Activated CD4-positive, alpha-beta T cell treated with anti-CD3 and anti-CD28 coated beads, Interleukin-10, Interleukin-2, amounts not matched to agents 100 ng/mL and 50 ng/mL, durations not matched to agents 16 hours and 8 hours (primary cell): ENCODE data around the gene SRRM2.

Experiments
- DNase-seq: peaks from one replicate; pipeline ENCODE4 v3.0.0-alpha.2; 2020

SRRM2 gene

DNA sequence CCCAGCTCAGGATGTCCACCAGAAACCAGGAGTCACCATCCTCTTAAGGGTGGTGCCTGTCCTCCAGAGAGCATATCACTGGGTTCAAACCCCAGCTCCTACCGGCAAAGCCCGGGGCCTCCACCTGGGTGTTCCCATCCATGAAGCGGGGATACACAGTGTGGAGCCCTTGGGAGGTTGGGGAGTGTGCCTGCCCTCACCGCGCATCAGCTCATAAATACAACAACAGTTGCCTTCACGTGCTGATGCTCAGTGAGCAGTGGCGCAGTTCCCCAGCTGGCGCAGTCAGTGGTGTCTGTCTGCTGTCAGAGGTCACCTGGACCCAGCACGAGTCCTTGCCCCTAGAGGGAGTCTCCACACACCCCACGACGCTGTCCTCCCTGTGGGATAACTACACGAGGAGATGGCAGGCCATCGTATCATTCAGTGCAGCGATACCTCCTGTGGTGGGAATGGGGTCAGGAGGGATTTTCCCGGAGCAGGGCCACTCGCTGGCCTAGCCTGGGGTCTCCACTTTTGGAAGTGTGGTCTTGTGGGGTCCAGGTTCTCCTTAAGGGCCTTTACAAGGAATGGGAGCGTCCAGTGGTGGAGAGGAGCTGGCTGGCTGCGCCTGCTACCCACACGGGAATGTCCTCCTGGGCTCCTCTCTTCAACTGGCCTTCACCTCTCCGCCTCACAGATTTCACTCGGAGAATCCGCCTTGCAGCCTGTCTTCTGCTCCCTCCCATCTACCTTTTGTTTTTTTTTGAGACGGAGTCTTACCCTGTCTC, 26.9 kb downstream of the SRRM2 start:
- DNase-seq = no peak

DNA sequence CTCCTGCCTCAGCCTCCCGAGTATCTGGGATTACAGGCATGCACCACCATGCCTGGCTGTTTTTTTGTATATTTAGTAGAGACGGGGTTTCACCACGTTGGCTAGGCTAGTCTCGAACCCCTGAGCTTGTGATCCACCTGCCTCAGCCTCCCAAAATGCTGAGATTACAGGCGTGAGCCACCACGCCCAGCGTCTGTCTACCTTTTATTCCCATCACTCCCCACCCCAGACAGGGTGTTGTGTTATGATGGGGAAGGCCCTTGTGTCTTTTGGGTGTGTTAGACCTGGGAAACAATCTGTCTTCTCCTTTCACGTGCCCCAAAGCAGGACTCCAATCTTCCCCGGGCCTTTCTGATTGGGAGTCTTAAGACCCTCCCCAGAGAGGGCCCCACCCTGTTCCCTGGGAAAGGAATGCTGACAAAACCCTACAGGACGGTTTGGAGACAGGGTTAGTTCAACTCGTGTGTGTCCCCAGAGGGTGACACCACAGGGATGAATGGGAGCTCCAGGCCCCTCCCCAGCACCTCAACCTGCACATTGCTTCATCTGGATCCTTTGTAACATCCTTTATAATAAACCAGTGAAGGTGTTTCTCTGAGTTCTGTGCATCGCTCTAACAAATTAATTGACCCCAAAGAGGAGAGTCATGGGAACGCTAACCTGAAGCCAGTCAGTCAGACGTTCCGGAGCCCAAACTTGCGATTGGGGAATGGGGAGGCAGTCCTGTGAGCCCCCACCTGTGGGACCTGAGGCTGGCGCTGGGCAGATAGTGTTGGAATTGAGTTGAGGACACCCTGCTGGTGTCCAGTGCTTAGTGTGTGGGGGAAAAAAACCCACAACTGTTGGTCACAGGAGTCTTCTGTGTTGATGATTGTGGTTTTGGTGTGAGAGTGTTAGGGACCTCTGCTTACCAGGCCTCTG, 27.8 kb downstream of the SRRM2 start:
- no peak for DNase-seq

DNA sequence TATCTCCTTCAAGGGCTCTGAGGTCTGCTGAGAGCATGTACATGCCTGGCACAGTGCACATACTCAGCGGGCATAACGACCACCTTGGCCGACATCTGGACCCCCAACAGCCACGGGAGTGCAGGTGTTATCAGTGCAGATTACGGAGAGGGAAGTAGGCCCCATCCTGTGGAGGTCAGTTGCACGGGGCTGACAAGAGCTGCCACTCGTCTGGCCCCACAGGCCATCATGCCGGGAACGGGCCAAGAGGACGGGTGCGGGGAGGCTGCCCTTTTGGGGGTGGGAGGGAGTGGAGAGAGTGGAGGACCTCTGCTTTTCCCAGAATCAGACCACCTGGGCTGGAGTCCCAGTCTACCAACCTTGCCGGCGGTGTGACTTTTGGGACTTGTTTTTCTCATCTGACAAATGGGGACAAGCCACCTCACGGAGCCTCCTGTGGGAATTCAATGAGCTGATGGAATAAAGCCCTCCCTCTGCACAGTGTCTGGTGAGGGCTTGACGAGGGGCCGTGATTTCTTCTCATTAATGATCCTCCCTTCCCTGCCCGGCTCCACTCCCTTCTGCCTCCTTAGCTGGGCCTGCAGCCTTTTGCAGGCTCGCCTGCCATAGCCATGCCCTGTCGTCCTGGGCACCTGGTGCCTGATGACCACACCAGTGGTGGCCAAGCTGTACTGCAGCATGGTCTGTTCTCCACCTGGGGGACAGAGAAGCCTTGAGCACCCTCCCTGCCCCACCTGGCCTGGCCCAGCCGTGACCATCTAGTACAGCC, 30.3 kb downstream of the SRRM2 start:
- no peak for DNase-seq

DNA sequence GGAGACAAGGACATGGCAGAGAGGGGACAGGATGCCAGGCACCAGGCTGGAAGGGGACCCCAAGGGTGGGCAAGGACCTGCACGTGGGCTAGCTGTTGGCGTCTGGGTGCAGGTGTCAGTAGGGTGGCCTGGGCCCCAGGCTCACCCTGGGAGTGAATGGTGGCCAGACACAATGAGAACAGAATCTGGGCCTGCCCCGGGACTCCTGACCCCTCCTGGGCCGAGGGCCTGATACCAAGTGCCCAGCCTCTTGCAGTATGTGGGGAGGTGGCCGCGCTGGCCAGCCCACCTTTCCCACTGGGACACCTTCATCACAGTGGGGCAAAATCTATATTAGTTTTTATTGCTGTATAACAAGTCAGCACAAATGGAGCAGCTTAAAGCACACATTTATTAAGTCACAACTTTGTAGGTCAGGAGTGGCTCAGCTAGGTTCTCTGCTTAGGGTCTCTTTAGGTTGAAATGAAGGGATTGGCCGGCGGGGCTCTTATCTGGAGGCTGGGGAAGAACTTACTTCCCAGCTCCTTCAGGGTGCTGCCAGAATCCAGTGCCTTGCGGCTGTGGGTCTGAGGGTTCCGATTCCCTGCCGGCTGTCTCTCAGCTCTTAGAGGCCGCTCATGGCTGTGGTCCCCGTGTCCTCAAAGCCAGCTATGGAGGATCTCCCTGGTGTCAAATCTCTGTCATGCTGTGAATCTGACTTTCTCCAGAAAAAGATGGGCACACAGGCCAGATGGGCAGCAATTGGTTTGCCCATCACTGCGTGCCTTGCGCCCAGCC, 31.3 kb downstream of the SRRM2 start:
- DNase-seq = no peak

DNA sequence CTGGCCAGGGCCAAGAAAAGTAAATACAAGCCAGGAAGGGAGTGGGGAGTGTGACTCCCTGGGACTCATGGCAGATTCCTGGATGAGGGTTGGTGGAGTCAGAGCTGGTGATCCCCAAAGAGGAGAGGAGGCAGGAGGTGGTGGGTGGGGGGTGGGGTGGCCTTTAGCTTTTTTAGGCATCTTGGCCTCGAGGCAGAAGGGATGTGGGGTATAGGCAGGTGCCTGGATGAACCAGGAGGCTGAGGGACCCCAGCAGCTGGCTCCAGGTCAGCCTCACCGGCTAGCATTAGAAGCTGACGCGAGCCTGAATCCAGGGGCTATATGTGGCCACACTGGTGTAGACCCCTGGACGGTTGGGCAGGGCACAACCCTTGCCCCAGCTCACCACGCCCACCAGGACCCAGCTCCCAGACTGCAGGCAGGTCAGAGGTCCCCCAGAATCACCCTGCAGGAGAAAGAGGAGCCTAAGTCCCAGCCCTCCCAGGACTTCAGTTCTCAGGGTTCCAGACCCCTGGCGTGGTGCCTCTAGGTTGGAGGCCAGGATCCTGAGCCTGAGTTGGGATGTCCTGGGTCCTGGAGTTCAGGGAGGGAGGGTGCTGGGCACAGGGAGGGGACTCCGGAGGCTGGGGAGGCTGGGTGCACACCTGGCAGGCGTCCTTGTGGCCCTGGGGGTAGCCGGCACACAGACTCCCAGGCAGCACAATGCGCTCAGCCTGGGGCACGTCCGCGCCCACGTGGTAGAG, 32.1 kb downstream of the SRRM2 start:
- DNase-seq = no peak

DNA sequence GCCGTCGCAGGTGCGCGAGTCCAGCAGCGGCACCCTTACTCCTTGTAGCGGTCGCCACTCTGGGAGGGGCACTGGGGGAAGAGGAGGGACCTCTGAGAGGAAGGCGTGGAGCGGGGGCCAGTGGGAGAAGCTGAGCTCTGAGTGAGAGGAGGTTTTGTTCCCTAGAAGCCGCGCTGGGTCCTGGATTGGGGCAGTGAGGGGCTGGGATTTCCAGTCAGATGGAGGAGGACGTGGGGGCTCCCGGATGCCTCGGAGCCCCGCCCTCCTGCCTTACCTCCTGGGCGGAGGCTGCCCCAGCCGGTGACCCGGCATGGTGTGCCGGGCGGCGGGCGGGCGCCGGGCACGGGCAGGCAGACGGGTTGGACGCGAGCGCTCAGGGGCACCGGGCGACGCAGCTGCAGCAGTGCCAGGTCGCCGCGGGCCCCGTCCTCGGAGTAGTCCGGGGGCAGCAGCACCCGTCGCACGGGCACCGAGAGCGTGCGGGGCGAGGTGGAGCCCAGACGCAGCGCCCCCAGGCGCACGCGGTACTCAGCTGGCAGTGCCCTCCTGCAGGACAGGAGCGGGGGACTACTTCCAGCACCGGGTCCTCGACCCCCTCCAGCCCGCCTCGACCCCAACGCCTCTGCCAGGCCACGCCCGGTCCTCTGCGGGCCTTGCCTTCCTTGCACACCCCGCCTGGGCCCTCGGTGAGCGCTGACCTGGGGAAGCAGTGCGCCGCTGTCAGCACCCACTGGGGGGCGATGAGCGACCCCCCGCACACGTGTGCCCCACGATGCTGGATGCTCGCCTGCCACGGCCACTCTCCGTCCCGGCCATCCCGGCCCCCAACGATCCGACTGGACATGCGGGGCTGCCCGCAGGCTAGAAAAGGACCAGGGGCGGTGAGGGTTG, 32.9 kb downstream of the SRRM2 start:
- DNase-seq = peak; percentile 22

DNA sequence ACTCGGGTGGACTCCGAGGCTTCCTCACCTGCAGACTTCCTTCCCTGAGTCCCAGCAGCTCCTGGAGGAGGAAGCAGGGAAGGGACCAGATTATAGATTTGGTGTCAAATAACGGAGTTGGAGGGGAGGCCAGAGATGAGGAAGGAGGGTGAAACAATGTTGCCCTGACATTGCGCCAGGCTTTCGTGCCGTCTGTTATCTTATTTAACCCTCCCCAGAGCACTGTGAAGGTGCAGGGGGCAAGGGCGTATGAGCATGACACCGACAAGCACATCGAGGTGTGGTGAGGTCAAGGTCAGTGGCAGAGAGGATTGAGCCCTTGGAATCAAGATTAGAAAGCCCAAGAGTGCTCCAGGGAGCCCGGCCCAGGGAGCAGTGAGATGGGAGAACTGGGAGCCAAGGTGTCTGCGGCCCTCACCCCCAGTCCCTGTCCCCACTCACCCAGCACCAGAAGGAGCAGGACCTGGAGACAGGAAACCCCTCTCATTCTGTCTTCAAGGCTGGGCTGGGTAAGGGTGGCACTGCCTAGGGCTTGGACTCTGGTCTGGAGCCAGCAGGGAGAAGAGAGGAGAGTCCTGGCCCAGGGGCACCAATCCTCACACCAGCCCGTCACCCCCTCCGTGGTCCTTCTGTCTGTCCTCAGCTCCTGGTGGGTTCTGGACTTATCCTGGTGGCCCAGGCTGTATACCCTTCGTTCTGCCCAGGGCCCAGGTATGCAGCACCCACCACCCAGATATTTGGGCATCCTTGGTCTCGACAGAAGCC, 33.8 kb downstream of the SRRM2 start:
- no peak for DNase-seq

DNA sequence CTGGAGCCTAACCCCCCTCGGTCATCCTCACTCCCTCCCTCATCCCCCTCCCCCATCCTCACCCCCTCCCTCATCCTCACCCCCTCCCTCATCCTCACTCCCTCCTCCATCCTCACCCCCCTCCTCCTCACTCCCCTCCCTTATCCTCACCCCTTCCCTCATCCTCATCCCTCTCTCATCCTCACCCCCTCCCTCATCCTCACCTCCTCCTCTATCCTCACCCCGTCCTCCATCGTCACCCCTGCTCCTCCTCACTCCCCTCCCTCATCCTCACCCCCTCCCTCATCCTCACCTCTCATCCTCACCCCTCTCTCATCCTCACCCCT, 34.4 kb downstream of the SRRM2 start:
- DNase-seq = no peak

DNA sequence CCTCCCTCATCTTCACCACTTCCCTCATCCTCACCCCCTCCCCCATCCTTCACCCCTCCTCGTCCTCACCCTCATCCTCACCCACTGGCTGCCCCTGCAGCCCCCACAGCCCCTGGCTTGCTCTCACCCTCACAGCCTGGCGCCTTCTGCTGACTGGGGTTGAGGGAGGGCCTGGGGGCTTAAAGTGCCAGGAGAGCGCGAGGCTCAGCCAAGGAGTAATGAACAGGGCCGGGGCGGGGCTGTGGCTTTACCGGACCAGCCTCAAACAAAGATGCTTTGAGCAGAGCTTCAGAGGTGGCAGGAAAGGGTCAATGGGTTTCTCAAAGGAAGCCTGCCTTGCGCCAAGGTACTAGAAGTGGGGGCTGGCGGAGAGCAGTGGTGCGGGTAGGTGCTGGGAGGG, 35.0 kb downstream of the SRRM2 start, which contains the start of gene PRSS33:
Gene PRSS33 (minus strand): TSS at position 155 of the 400 bp plus-strand sequence. CDS start 1,013 bp downstream, outside the sequence.
- no peak for DNase-seq

DNA sequence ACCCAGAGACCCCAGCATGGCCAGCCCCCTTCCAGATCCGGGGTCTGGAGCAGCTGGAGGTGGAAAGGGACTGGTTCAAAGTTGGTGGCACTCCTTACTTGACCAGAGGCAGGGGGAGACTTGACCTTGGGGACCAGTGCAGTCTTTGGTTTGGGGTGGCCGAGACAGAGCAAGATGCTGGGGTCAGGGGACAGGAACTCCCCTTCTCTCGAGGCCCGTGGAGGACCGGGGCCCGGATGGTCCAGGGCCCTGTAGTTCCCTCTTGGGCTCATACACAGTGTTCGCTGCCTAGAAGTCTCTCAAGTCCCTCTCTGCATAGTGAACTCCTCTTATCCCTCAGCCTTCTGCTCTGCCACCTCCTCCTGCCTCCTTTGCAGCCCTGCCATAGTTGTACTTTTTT, 35.5 kb downstream of the SRRM2 start:
- DNase-seq = no peak

DNA sequence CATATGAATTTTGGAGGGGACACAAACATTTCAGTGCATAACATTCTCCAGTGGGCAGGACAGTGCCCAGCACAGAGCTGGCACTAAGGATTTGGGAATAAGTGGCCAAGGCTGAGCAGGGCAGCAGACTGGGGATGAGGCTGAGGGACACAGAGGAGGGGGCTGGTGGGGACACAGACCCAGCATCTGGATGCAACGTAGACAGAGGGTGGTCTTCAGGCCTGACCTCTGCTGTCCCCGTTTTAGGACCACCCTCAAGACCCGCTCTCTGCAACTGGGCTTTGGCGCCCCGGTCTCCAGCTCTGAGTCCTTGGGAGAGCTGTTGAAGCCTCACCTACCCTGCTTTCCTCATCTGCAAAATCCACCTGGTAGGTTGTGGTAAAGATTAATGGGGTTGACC, 38.2 kb downstream of the SRRM2 start:
- DNase-seq = no peak

DNA sequence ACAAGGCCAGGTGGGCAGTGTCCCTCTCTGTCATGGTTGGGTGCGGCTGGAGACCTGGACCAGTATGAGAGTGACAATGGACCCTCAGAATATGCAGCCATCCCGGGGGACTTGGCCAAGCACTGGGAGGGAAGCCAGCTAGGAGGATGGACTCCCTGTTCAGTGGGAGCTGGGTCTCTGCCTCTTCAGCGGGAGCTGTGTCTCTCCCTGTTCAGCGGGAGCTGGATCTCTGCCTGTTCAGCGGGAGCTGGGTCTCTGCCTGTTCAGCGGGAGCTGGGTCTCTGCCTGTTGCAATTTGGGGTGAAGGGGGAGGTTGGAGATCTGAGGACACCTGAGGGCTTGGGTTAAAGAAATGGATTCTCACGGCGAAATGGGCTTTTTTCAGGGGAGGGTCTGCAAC, 38.7 kb downstream of the SRRM2 start:
- DNase-seq = no peak

DNA sequence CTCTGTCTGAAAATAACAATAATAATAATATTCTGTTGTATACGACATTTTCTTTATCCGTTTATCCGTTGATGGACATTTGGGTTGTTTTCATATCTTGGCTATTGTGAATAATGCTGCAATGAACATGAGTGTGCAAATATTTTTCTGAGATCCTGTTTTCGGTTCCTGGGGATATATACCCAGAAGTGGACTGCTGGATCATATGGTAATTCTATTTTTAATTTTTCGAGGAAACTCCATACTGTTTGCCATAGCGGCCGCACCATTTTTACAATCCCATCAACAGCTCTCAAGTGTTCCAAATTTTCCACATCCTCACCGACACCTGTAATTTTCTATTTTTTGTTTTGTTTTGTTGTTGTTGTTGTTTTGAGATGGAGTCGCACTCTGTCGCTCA, 40.5 kb downstream of the SRRM2 start:
- DNase-seq = no peak

DNA sequence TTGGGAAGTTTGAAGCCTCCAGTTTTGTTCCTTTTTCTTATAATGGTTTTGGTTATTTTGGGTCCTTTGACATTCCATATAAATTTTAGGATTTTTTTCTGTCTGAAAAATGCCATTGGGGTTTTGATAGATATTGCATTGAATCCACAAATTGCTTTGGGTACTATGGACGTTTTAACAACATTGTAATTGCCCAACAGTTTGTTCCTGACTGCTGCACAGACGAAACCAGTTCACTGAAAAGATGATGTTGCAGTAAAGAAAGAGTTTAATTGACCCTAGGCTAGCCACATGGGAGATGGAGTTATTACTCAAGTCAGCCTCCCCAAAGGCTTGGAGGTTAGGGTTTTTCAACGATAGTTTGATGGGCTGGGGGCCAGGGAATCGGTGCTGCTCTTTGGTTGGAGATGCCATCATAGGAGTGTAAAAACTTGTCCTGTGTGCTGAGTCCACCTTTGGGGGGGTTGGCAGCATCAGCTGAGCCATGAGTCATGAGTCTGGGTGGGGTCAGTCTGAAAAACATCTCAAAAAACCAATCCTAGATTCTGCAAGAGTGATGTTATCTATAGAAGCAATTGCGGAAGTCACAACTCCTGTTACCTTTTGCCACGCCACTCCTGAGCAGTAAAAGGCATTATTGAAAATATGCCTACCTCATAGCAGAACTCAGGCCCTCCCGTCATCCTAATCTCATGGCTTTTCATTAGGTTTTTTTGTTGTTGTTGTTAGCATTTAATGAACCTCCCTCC, 43.1 kb downstream of the SRRM2 start:
- no peak for DNase-seq

DNA sequence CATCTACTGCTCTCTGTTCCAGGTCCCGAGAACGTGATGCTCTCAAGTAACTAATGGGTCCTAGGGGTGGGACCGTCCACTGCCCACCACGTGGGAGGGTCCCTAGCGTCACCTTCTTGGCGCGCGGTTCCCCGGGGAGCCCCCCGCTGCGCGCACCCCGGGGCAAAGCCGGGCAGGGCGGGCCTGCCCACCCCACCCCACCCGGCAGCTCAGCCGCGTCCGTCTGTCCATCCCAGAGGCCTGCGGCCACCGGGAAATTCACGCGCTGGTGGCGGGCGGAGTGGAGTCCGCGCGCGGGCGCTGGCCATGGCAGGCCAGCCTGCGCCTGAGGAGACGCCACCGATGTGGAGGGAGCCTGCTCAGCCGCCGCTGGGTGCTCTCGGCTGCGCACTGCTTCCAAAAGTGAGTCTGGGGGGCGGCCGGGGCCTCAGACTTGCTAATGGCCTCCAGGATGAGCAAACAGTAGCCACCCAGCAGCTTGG, 46.3 kb downstream of the SRRM2 start:
- no peak for DNase-seq

DNA sequence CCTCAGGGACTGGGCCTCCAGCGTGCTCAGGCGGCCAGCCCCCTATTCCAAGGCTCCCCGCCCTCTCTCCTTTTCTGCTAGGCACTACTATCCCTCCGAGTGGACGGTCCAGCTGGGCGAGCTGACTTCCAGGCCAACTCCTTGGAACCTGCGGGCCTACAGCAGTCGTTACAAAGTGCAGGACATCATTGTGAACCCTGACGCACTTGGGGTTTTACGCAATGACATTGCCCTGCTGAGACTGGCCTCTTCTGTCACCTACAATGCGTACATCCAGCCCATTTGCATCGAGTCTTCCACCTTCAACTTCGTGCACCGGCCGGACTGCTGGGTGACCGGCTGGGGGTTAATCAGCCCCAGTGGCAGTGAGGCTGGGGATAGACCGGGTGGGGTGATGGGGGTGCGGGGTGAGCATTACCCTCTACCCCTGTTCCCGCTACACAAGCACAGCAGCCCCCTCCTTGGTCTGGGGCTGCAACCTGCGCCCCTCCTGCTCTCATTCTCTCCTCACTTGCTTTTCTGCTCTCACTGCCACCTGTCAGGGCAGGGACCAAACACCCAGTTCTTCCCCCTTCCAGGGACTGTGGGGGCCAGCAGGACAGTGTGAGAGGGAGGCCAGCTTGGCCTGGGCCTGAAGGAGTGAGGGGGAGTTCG, 46.9 kb downstream of the SRRM2 start:
- no peak for DNase-seq

DNA sequence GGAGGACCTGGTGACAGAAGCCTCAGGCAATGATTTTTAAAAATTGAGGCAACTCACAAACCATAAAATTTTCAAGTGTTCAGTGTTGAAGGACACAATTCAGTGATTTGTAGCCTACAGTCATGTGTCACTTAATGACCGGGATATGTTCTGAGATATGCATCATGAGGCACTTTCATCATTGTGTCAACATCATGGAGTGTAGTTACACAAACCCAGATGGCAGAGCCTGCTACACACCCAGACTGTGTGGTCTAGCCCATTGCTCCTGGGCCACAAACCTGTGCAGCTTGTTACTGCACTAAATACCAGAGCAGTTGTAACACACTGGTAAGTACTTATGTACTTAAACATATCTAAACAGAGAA, 47.4 kb downstream of the SRRM2 start:
- no peak for DNase-seq

DNA sequence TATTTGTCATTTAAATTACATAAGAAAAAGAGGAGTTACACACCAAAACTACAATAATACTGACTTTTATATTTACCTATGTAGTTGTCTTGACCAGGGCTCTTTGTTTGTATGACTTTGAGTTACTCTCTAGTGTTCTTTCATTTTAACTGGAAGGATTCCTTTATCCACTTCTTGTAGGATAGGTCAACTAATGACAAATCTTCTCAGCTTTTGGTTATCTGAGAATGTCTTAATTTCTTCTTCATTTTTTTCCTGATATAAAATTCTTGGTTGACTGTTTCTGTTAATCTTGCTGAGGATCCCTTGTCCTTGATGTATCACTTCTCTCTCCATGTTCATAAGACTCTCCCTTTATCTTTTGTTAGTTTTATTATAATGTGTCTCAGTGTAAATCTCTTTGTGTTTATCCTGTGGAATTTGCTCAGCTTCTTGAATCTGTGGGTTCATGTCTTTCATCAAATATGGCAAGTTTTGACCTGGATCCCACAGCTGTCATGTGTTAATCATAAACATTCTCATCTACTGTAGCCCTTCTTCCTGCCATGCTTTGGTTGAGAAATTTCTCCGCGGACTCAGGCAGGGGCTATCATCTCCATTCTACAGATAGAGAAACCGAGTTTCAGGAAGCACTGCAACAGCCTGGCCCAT, 51.2 kb downstream of the SRRM2 start:
- no peak for DNase-seq
